HepG2 (cell line): Measurements from ENCODE around the gene ZFR. TPM values are rescaled to one million over a fixed set of nuclear protein-coding genes. Genes with fewer than 3 reads are reported as not detected.

Source experiments
- ATAC-seq: fragments of 200-7000 bp; cut with Tn5 transposase; 3 replicates; pipeline ENCODE4 v1.9.1; 2020; ENCODE audit warnings: mild to moderate bottlenecking, moderate library complexity
- BruUV-seq: library from RNA; stranded (reverse); fragments of 400-500 nt; replicated peaks from 2 replicates; lab custom pipeline; 2021; lab: Mats Ljungman, UMichigan
- CTCF ChIA-PET: fragments of 300-600 bp; formaldehyde crosslinking; extraction: SDS; loops from one replicate; lab custom pipeline; 2021; ENCODE audit warnings: low total read pairs, inconsistent platforms, low intra/inter-chr PET ratio; lab: Yijun Ruan, JAX
- POLR2A ChIA-PET: fragments of 350-600 bp; sonication (Branson Sonifier 250); formaldehyde crosslinking; loops from one replicate; lab custom pipeline; 2020; ENCODE audit warnings: antibody characterized with exemption, inconsistent platforms; lab: Yijun Ruan, JAX
- DNase-seq: peaks from one replicate; pipeline ENCODE4 v3.0.0-alpha.2; 2015; ENCODE audit warnings: low spot score
- FAIRE-seq: peaks from 3 replicates; lab custom pipeline; 2011; peaks lifted over from hg19 to GRCh38; lab: Jason Lieb, UNC
- H2AFZ ChIP-seq: one replicate; pipeline ENCODE4 v1.6.1; 2011; ENCODE audit warnings: low read length, inconsistent platforms
- H3K27ac ChIP-seq: fragments of 300-600 bp; 3 replicates; pipeline ENCODE4 v1.8.0; 2011; ENCODE audit warnings: mixed run types, mild to moderate bottlenecking, mixed read lengths, low read length, inconsistent platforms; ENCODE audit not compliant: insufficient read depth; ENCODE audit errors: extremely low read length
- H3K27me3 ChIP-seq, 2 experiments: fragments of 200-600 bp in 1 of 2; 2 replicates in 1 of 2; 3 replicates in 1 of 2; pipeline versions ENCODE4 v1.6.0 to v1.8.0; 2011; ENCODE audit warnings: low read length in 2 of 2, mild to moderate bottlenecking in 2 of 2, moderate library complexity in 2 of 2, inconsistent platforms in 1 of 2; ENCODE audit not compliant: insufficient read depth in 2 of 2, control insufficient read depth in 1 of 2
- H3K36me3 ChIP-seq, 2 experiments: fragments of 200-600 bp in 1 of 2; replicated peaks in 1 of 2; 2 replicates in 1 of 2; 3 replicates in 1 of 2; pipeline versions ENCODE4 v1.5.1 to v1.8.0; 2011; ENCODE audit warnings: low read length in 2 of 2, inconsistent platforms in 1 of 2; ENCODE audit not compliant: insufficient read depth in 2 of 2, control insufficient read depth in 1 of 2
- H3K4me1 ChIP-seq: 2 replicates; pipeline ENCODE4 v1.5.1; 2012; ENCODE audit warnings: low read length, inconsistent platforms; ENCODE audit not compliant: insufficient read depth
- H3K4me2 ChIP-seq: 2 replicates; pipeline ENCODE4 v1.6.0; 2011; ENCODE audit warnings: low read depth, low read length, inconsistent platforms
- H3K4me3 ChIP-seq, 3 experiments: fragments of 200-600 bp in 1 of 3; sonication (generic), shearing (Covaris generic) in 1 of 3; replicated peaks in 1 of 3; 2 replicates each; pipeline ENCODE4 v1.5.1; 2011 to 2016; ENCODE audit warnings: low read length in 3 of 3, inconsistent platforms in 2 of 3, low read depth in 2 of 3, mild to moderate bottlenecking in 2 of 3, control low read depth in 1 of 3, mixed read lengths in 1 of 3; ENCODE audit not compliant: insufficient read depth in 1 of 3
- H3K79me2 ChIP-seq: one replicate; pipeline ENCODE4 v1.6.1; 2011; ENCODE audit warnings: low read length, inconsistent platforms; ENCODE audit not compliant: insufficient read depth
- H3K9ac ChIP-seq: 2 replicates; pipeline ENCODE4 v1.6.0; 2011; ENCODE audit warnings: mild to moderate bottlenecking, low read depth, low read length, inconsistent platforms; ENCODE audit not compliant: insufficient read depth
- H3K9me3 ChIP-seq: 2 replicates; pipeline ENCODE4 v1.5.1; 2012; ENCODE audit warnings: mild to moderate bottlenecking, low read length
- H4K20me1 ChIP-seq: 2 replicates; pipeline ENCODE4 v1.6.0; 2011; ENCODE audit warnings: inconsistent platforms, mild to moderate bottlenecking, low read length, moderate library complexity; ENCODE audit not compliant: insufficient read depth
- CENPX ChIP-seq: sonication (generic); formaldehyde crosslinking; IDR thresholded peaks from 2 replicates; pipeline ENCODE4 v1.9.0; 2021; ENCODE audit warnings: mild to moderate bottlenecking, missing genetic modification reagents, moderate library complexity
- FOXJ3 ChIP-seq: sonication (generic); formaldehyde crosslinking; IDR thresholded peaks from 2 replicates; pipeline ENCODE4 v1.4.0; 2020; ENCODE audit warnings: missing genetic modification reagents, mild to moderate bottlenecking, borderline replicate concordance
- FOXK1 ChIP-seq: sonication (generic); formaldehyde crosslinking; IDR thresholded peaks from 2 replicates; pipeline ENCODE4 v1.4.0; 2020; ENCODE audit warnings: low read depth, missing genetic modification reagents, borderline replicate concordance
- ISL2 ChIP-seq: sonication (generic); formaldehyde crosslinking; IDR thresholded peaks from 2 replicates; pipeline ENCODE4 v1.5.0; 2020; ENCODE audit warnings: missing genetic modification reagents
- JUND ChIP-seq: sonication (generic); formaldehyde crosslinking; IDR thresholded peaks from 2 replicates; pipeline ENCODE4 v1.8.0; 2022; ENCODE audit warnings: mild to moderate bottlenecking, missing genetic modification reagents
- MEIS1 ChIP-seq: sonication (generic); formaldehyde crosslinking; IDR thresholded peaks from 2 replicates; pipeline ENCODE4 v1.9.0; 2021; ENCODE audit warnings: mild to moderate bottlenecking, missing genetic modification reagents, moderate library complexity, borderline replicate concordance
- NRL ChIP-seq: sonication (generic); formaldehyde crosslinking; IDR thresholded peaks from 2 replicates; pipeline ENCODE4 v1.5.0; 2020; ENCODE audit warnings: missing genetic modification reagents, mild to moderate bottlenecking, moderate library complexity, borderline replicate concordance
- PHB2 ChIP-seq: fragments of 450-650 bp; IDR thresholded peaks from 2 replicates; pipeline ENCODE4 v1.6.1; 2018; ENCODE audit not compliant: partially characterized antibody
- U2AF1 ChIP-seq: fragments of 200-400 bp; formaldehyde crosslinking; optimal IDR thresholded peaks from 2 replicates; pipeline ENCODE3; 2017; ENCODE audit warnings: mild to moderate bottlenecking, low read depth, low read length
- U2AF2 ChIP-seq: fragments of 200-400 bp; formaldehyde crosslinking; IDR thresholded peaks from 2 replicates; pipeline ENCODE4 v1.6.1; 2017; ENCODE audit warnings: low read depth, mild to moderate bottlenecking, low read length
- ZBTB26 ChIP-seq: IDR thresholded peaks from 2 replicates; pipeline ENCODE4 v1.6.1; 2016; ENCODE audit warnings: missing compliant biosample characterization, missing genetic modification reagents, borderline replicate concordance
- ZNF501 ChIP-seq: sonication (generic); formaldehyde crosslinking; IDR thresholded peaks from 2 replicates; pipeline ENCODE4 v1.5.1; 2020; ENCODE audit warnings: mild to moderate bottlenecking, moderate library complexity, missing genetic modification reagents
- ZNF607 ChIP-seq: sonication (generic); formaldehyde crosslinking; IDR thresholded peaks from 2 replicates; pipeline ENCODE4 v1.5.1; 2020; ENCODE audit warnings: missing genetic modification reagents, mild to moderate bottlenecking, borderline replicate concordance
- ZNF644 ChIP-seq: IDR thresholded peaks from 2 replicates; pipeline ENCODE4 v1.6.1; 2016; ENCODE audit warnings: low read depth
- ZNF713 ChIP-seq: sonication (generic); formaldehyde crosslinking; IDR thresholded peaks from 2 replicates; pipeline ENCODE4 v1.4.0; 2020; ENCODE audit warnings: mild to moderate bottlenecking, missing genetic modification reagents
- ZNF773 ChIP-seq: sonication (generic); formaldehyde crosslinking; IDR thresholded peaks from 2 replicates; pipeline ENCODE4 v1.4.0; 2020; ENCODE audit warnings: missing genetic modification reagents, borderline replicate concordance
- WGBS: methylation state at CpG from one replicate; pipeline ENCODE4 v1.1.6; 2017; ENCODE audit warnings: low lambda C conversion rate; 5-methylcytosine and 5-hydroxymethylcytosine counted together
- in situ Hi-C: cut with HindIII; loops from 2 replicates; pipeline ENCODE4 v1.10.0; 2017; ENCODE audit warnings: low pct_unique_long_range_greater_than_20kb; ENCODE audit not compliant: extremely low pct_ligation_motif_present
- intact Hi-C: fragments of 100-400 bp; cut with micrococcal nuclease; formaldehyde crosslinking; loops from one replicate; pipeline ENCODE4 v1.10.0; 2022; ENCODE audit not compliant: unreplicated experiment
- polyA plus RNA-seq, 8 experiments: library from polyadenylated mRNA; depleted of rRNA in 3 of 8; stranded (reverse) in 7 of 8; unstranded in 1 of 8; fragments of >200 nt; fragmentation: Illumina TruSeq in 4 of 8; extraction: Trizol in 4 of 8; gene quantifications; 2 replicates each; pipeline versions ENCODE4 v1.2.1 to v1.2.3, GENCODE V29; 2011 to 2016; ENCODE audit warnings: low read depth in 4 of 8, missing spikeins in 1 of 8, mixed read lengths in 1 of 8; ENCODE audit not compliant: insufficient read depth in 1 of 8
- total RNA-seq, 5 experiments: library from RNA; depleted of rRNA; stranded (reverse); fragments of >200 nt; fragmentation: Illumina TruSeq; extraction: Trizol; gene quantifications; 2 replicates each; pipeline ENCODE4 v1.2.3, GENCODE V29; 2016; ENCODE audit warnings: low read depth in 1 of 5
- TF ChIP-seq, protein P1 (sequence below): sonication (generic); formaldehyde crosslinking; IDR thresholded peaks from 2 replicates; pipeline ENCODE4 v1.4.0; 2020; ENCODE audit warnings: missing genetic modification reagents, borderline replicate concordance
- TF ChIP-seq, protein P2 (sequence below): sonication (generic); formaldehyde crosslinking; IDR thresholded peaks from 2 replicates; pipeline ENCODE4 v1.4.0; 2020; ENCODE audit warnings: missing genetic modification reagents, borderline replicate concordance

The ZFR gene
- total and polyA plus RNA-seq, 2 of the 13 experiments (the other 11 are each of a cell fraction or from before 2014, with no cell fraction given), result 89.0 to 92.8 TPM

- TF ChIP-seq FOXK1 (CRISPR knock-in tag) (no peak), MEIS1 (CRISPR knock-in tag) (no peak), ZNF713 (no peak), NRL (no peak)
Measured at GRCh38 chr5:32462618-32463017, 18.1 kb upstream of the ZFR start (continued).

- no peak overlapping the region for H2AFZ ChIP-seq
- H3K27ac ChIP-seq, result no peak overlapping the region
- H3K27me3 ChIP-seq, result no peaks in the 10 kb centered on the region; a peak in 2 of 5 replicates
- FAIRE-seq (no peak), DNase-seq (no peak), ATAC-seq (no peak)
- no peak overlapping the region for H3K4me3 ChIP-seq
- H3K79me2 ChIP-seq, result no peaks in the 10 kb centered on the region
- intact Hi-C loops, result no loop called here
- ChIA-PET POLR2A (no interaction called here), CTCF (no interaction called here)
- H3K36me3 ChIP-seq, result no peaks in the 10 kb centered on the region
- WGBS, result 58% methylated on average over 6 of the region's 6 CpGs
- no TSS peak for BruUV-seq
- no peaks in the 10 kb centered on the region for H3K9me3 ChIP-seq
- H3K9ac ChIP-seq, result no peak overlapping the region
- no peak overlapping the region for H3K4me2 ChIP-seq
- H4K20me1 ChIP-seq, result no peaks in the 10 kb centered on the region
- H3K4me1 ChIP-seq, result peaks cover 19% of the 10 kb centered on the region
- in situ Hi-C loops, result no loop called here
- TF ChIP-seq JUND, result no peak
- TF ChIP-seq, protein P1, sequence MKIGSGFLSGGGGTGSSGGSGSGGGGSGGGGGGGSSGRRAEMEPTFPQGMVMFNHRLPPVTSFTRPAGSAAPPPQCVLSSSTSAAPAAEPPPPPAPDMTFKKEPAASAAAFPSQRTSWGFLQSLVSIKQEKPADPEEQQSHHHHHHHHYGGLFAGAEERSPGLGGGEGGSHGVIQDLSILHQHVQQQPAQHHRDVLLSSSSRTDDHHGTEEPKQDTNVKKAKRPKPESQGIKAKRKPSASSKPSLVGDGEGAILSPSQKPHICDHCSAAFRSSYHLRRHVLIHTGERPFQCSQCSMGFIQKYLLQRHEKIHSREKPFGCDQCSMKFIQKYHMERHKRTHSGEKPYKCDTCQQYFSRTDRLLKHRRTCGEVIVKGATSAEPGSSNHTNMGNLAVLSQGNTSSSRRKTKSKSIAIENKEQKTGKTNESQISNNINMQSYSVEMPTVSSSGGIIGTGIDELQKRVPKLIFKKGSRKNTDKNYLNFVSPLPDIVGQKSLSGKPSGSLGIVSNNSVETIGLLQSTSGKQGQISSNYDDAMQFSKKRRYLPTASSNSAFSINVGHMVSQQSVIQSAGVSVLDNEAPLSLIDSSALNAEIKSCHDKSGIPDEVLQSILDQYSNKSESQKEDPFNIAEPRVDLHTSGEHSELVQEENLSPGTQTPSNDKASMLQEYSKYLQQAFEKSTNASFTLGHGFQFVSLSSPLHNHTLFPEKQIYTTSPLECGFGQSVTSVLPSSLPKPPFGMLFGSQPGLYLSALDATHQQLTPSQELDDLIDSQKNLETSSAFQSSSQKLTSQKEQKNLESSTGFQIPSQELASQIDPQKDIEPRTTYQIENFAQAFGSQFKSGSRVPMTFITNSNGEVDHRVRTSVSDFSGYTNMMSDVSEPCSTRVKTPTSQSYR (CRISPR knock-in tag), result no peak
- no peak for TF ChIP-seq PHB2
- TF ChIP-seq U2AF2, result no peak
- no peak for TF ChIP-seq ZNF607
- no peak for TF ChIP-seq ZNF644 (CRISPR knock-in tag)
- no peak for TF ChIP-seq FOXJ3 (CRISPR knock-in tag)
- TF ChIP-seq, protein P2, sequence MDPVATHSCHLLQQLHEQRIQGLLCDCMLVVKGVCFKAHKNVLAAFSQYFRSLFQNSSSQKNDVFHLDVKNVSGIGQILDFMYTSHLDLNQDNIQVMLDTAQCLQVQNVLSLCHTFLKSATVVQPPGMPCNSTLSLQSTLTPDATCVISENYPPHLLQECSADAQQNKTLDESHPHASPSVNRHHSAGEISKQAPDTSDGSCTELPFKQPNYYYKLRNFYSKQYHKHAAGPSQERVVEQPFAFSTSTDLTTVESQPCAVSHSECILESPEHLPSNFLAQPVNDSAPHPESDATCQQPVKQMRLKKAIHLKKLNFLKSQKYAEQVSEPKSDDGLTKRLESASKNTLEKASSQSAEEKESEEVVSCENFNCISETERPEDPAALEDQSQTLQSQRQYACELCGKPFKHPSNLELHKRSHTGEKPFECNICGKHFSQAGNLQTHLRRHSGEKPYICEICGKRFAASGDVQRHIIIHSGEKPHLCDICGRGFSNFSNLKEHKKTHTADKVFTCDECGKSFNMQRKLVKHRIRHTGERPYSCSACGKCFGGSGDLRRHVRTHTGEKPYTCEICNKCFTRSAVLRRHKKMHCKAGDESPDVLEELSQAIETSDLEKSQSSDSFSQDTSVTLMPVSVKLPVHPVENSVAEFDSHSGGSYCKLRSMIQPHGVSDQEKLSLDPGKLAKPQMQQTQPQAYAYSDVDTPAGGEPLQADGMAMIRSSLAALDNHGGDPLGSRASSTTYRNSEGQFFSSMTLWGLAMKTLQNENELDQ (CRISPR knock-in tag), result no peak
- no peak for TF ChIP-seq ISL2 (CRISPR knock-in tag)
- no peak for TF ChIP-seq CENPX (CRISPR knock-in tag)
- TF ChIP-seq U2AF1, result no peak
- TF ChIP-seq ZNF501 (CRISPR knock-in tag), result no peak
- TF ChIP-seq ZBTB26 (CRISPR knock-in tag), result no peak
- no peak for TF ChIP-seq ZNF773 (CRISPR knock-in tag)
Measured at GRCh38 chr5:32461441-32462120, 17.0 kb upstream of the ZFR start.
